HEK293T (cell line): ENCODE measurements around the gene NXPH4.
A peak's percentile ranks its signal among the peaks of the same experiment; 100 is the strongest.

Experiments
- CTCF ChIA-PET: fragments of 350-600 bp; formaldehyde crosslinking; extraction: SDS; loops from one replicate; lab custom pipeline; 2021; ENCODE audit warnings: antibody characterized with exemption, inconsistent platforms; lab: Yijun Ruan, JAX
- POLR2A ChIA-PET: fragments of 350-600 bp; formaldehyde crosslinking; extraction: SDS; loops from one replicate; lab custom pipeline; 2020; ENCODE audit warnings: antibody characterized with exemption, inconsistent platforms; lab: Yijun Ruan, JAX
- DNase-seq: peaks from one replicate; pipeline ENCODE4 v3.0.0; 2012; ENCODE audit warnings: mixed read lengths; ENCODE audit errors: extremely low spot score
- ARNT ChIP-seq: fragments of 450-650 bp; IDR thresholded peaks from 2 replicates; pipeline ENCODE4 v1.6.1; 2017; ENCODE audit warnings: mild to moderate bottlenecking
- BHLHE40 ChIP-seq: fragments of 450-650 bp; IDR thresholded peaks from 2 replicates; pipeline ENCODE4 v1.6.1; 2016; ENCODE audit warnings: mild to moderate bottlenecking, moderate library complexity, borderline replicate concordance
- CTBP1 ChIP-seq: fragments of 450-650 bp; IDR thresholded peaks from 2 replicates; pipeline ENCODE4 v1.6.1; 2016; ENCODE audit warnings: borderline replicate concordance
- ELF4 ChIP-seq: fragments of 450-650 bp; IDR thresholded peaks from 2 replicates; pipeline ENCODE4 v1.6.1; 2017; ENCODE audit warnings: antibody characterized with exemption
- FOXA1 ChIP-seq: fragments of 450-650 bp; IDR thresholded peaks from 2 replicates; pipeline ENCODE4 v1.6.1; 2016; ENCODE audit warnings: mild to moderate bottlenecking
- FOXK2 ChIP-seq: fragments of 450-650 bp; IDR thresholded peaks from 2 replicates; pipeline ENCODE4 v1.6.1; 2016; ENCODE audit warnings: mild to moderate bottlenecking
- FOXM1 ChIP-seq: fragments of 450-650 bp; IDR thresholded peaks from 2 replicates; pipeline ENCODE4 v1.6.1; 2017; ENCODE audit warnings: mild to moderate bottlenecking, borderline replicate concordance
- HDGF ChIP-seq: fragments of 450-650 bp; IDR thresholded peaks from 2 replicates; pipeline ENCODE4 v1.6.1; 2017; ENCODE audit warnings: antibody characterized with exemption, borderline replicate concordance
- L3MBTL2 ChIP-seq: fragments of 450-650 bp; conservative IDR thresholded peaks from 2 replicates; pipeline ENCODE4 v1.6.1; 2016; ENCODE audit warnings: mild to moderate bottlenecking
- LEF1 ChIP-seq: fragments of 450-650 bp; IDR thresholded peaks from 2 replicates; pipeline ENCODE4 v1.6.1; 2017; ENCODE audit warnings: mild to moderate bottlenecking, borderline replicate concordance
- NFRKB ChIP-seq: fragments of 450-650 bp; IDR thresholded peaks from 2 replicates; pipeline ENCODE4 v1.6.1; 2016; ENCODE audit warnings: mild to moderate bottlenecking, moderate library complexity
- SP1 ChIP-seq: fragments of 450-650 bp; IDR thresholded peaks from 2 replicates; pipeline ENCODE4 v1.6.1; 2017
- SUZ12 ChIP-seq: fragments of 450-650 bp; IDR thresholded peaks from 2 replicates; pipeline ENCODE4 v1.6.1; 2016; ENCODE audit warnings: mild to moderate bottlenecking
- TARDBP ChIP-seq: fragments of 450-650 bp; IDR thresholded peaks from 2 replicates; pipeline ENCODE4 v1.6.1; 2016
- ZNF384 ChIP-seq: fragments of 450-650 bp; IDR thresholded peaks from 2 replicates; pipeline ENCODE4 v1.6.1; 2016
- TF ChIP-seq, protein P1 (sequence below): fragments of 450-650 bp; IDR thresholded peaks from 2 replicates; pipeline ENCODE4 v1.6.1; 2016

The NXPH4 gene

DNA sequence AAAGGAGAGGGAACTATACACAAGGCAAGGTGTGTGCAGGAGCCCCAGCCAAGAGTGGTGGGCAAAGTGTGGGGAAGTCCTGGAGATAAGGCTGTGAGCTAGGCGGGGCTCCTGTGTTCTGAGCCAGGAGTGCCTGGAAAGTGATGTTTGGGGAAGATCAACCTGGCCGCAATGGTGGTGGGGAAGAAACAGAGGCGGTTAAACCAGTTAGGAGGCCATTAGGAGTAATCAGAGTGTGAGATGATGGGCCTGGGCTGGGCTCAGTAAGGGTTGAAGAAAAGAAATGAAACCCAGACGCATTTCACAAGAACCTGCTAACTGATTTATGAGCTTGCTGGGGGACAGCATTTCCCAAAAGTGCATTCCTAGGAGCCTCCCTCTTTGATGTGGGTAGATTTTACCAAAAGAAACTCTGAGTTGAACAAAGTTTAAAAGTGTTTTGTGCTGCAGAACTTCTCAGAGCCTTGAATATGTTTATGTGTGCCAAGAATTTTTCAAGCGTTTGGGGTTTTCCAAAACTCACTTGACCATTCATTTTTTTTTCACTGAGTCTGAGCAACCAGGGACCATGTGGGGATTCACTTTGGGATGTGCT lies 34.9 kb upstream of the NXPH4 start:
- ChIA-PET POLR2A (interaction anchor here (2.7 kb wide), 1 partner anchor 55 kb away, joined by 9 read pairs; no protein-coding TSS in a partner anchor), CTCF (interaction anchor here (1.2 to 1.9 kb wide), 4 partner anchors 8 to 69 kb away, joined by 4 to 9 read pairs (median 4); no protein-coding TSS in a partner anchor)
- DNase-seq, result no peak
- no peak for TF ChIP-seq L3MBTL2
- no peak for TF ChIP-seq FOXK2
- no peak for TF ChIP-seq NFRKB
- TF ChIP-seq, protein P1, sequence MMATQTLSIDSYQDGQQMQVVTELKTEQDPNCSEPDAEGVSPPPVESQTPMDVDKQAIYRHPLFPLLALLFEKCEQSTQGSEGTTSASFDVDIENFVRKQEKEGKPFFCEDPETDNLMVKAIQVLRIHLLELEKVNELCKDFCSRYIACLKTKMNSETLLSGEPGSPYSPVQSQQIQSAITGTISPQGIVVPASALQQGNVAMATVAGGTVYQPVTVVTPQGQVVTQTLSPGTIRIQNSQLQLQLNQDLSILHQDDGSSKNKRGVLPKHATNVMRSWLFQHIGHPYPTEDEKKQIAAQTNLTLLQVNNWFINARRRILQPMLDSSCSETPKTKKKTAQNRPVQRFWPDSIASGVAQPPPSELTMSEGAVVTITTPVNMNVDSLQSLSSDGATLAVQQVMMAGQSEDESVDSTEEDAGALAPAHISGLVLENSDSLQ, result no peak
- no peak for TF ChIP-seq LEF1
- no peak for TF ChIP-seq FOXM1

DNA sequence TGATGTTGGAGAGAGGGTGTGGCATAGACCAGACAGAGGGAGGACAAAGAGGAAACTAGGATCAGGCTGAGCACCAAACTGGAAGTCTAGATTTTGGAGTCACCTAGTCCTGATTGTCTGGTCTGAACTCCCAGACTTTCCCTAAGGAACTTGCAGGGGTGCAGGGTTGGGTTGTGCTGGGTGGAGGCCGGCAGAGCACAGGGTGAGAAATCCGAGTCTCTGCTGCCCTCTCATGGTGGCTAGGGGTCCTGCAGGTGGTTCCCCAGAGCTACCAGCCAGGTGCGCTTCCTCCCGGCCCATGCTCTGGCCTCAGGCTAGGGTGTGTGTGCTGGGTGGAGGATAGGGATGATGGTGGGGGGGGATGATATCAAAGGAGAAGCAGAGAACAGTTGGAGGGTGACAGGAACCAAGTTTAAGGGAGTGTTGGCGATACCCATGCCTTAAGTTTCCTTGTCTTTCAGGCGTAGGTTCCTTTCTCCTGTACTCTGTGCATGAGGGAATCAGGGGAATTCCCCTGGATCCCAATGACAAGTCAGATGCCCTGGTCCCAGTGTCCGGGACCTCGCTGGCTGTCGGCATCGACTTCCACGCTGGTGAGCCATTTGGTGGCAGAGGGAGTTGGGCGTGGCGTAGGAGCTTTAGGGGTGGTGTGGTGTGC lies 33.5 kb upstream of the NXPH4 start:
- CTCF ChIA-PET, result interaction anchor here (0.5 to 2.0 kb wide), 8 partner anchors 9 to 413 kb away, joined by 3 to 9 read pairs (median 4); no protein-coding TSS in a partner anchor
- POLR2A ChIA-PET, result interaction anchor here (2.7 kb wide), 1 partner anchor 56 kb away, joined by 9 read pairs; no protein-coding TSS in a partner anchor
- TF ChIP-seq FOXK2, result no peak
- no peak for TF ChIP-seq ELF4
- no peak for TF ChIP-seq L3MBTL2
- TF ChIP-seq HDGF, result no peak
- no peak for TF ChIP-seq TARDBP
- no peak for TF ChIP-seq BHLHE40
- TF ChIP-seq ARNT, result no peak
- TF ChIP-seq LEF1, result no peak
- TF ChIP-seq, protein P1, result no peak
- no peak for TF ChIP-seq FOXM1
- TF ChIP-seq SUZ12, result no peak
- TF ChIP-seq CTBP1, result no peak
- TF ChIP-seq ZNF384, result no peak
- no peak for TF ChIP-seq NFRKB
- no peak for TF ChIP-seq FOXA1
- no peak for TF ChIP-seq SP1
- DNase-seq, result peak; percentile 91

DNA sequence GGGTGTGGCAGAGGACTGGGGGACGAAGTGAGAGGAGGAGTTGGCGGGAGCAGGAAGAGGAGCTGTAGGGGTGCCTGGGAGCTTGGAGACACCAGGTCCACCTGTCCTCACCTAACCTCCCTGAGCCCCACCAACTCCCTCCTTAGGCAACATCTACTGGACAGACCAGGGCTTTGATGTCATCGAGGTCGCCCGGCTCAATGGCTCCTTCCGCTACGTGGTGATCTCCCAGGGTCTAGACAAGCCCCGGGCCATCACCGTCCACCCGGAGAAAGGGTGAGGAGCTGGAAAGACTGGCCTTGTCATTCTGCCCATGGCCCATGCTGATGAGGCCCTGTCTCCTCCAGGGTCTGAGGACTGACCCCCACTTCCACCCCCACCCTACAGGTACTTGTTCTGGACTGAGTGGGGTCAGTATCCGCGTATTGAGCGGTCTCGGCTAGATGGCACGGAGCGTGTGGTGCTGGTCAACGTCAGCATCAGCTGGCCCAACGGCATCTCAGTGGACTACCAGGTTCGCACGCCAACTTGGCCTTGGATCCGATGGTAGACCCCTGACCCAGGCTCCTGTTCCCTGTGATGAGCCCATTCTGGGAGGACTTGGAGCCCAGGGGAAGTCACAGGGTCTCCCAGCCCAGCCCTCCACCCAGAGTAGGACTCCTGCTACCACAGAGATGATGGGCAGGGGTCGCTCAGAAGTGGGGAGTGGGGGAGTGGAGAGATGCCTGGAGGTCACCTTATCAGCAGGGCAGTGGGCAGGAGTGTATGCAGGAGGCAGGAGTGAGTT lies 32.5 kb upstream of the NXPH4 start:
- ChIA-PET CTCF (interaction anchor here (0.6 to 2.0 kb wide), 4 partner anchors 8 to 72 kb away, joined by 3 to 4 read pairs (median 4); no protein-coding TSS in a partner anchor), POLR2A (no interaction called here)
- TF ChIP-seq TARDBP, result no peak
- no peak for TF ChIP-seq SP1
- no peak for TF ChIP-seq ZNF384
- no peak for TF ChIP-seq BHLHE40
- no peak for TF ChIP-seq L3MBTL2
- no peak for TF ChIP-seq ELF4
- DNase-seq, result no peak

DNA sequence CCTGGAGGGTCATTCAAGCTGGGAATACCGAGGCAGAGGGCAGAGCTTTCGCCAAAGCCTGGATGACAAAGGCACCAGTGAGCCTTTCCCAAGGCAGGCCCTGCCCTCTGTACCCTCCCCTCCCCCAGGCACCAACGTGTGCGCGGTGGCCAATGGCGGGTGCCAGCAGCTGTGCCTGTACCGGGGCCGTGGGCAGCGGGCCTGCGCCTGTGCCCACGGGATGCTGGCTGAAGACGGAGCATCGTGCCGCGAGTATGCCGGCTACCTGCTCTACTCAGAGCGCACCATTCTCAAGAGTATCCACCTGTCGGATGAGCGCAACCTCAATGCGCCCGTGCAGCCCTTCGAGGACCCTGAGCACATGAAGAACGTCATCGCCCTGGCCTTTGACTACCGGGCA lies 31.2 kb upstream of the NXPH4 start:
- ChIA-PET CTCF (interaction anchor here (0.7 to 2.9 kb wide), 2 partner anchors 10 to 13 kb away, joined by 3 to 21 read pairs; no protein-coding TSS in a partner anchor), POLR2A (no interaction called here)
- no peak for DNase-seq
- TF ChIP-seq SP1 (no peak), CTBP1 (no peak), L3MBTL2 (no peak), NFRKB (no peak), ELF4 (no peak), SUZ12 (no peak), ZNF384 (no peak), FOXM1 (no peak), HDGF (no peak), BHLHE40 (no peak), FOXA1 (no peak), LEF1 (no peak)
- TF ChIP-seq, protein P1, result no peak

DNA sequence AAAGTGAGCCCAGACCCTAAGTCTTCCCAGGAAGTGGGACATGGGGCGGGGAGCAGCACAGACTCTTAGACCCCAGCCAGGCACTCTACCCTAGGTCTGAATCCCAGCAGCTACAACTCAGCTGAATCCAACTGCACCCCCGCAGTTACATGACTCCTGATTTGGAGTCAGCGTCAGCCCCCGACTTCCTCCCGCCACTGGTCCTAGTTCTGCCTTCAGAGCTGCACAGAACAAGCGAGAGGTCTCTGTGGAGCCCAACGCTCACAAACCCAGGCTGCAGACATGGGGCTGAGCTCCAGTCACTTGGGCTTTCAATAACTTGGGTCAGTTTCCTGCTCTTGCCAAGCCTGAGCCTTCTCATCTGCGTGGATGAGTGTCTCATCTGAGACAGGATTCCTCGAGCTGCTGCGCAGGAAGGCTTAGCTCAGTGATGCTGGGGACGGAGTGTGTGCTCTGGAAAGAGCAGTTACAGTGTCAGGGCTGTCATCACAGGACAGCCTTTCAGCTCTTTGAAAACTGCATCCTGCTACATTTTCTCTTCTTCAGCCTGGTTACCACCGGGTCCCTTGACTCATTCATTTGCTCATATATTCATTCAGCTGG lies 30.6 kb upstream of the NXPH4 start:
- CTCF ChIA-PET, result interaction anchor here (0.9 to 2.9 kb wide), 4 partner anchors 11 to 61 kb away, joined by 3 to 21 read pairs (median 4); no protein-coding TSS in a partner anchor
- TF ChIP-seq FOXK2 (no peak), FOXA1 (no peak), TARDBP (no peak), FOXM1 (no peak), L3MBTL2 (no peak), NFRKB (no peak), SP1 (no peak), ELF4 (no peak), SUZ12 (no peak), HDGF (no peak), CTBP1 (no peak), ZNF384 (no peak)
- TF ChIP-seq, protein P1, result no peak
- no peak for DNase-seq
- POLR2A ChIA-PET, result interaction anchor here (1.9 kb wide), 1 partner anchor 58 kb away, joined by 7 read pairs; the partner anchor contains the start of gene LRP1
